Measurements from ENCODE around the gene TEK.
"Not testable (repeated sequence)": the region's sequence is repeated elsewhere in the genome, so short reads cannot be mapped to it uniquely, and the experiment has no call there.

The TEK gene

GRCh38 chr9:27108981-27109541 is at the start of gene TEK:
TEK (plus strand) TSS chr9:27109225; CDS start chr9:27109591, 366 bp downstream.
- DNase-seq, result no peak

- DNase-seq, result no peak
Observed at GRCh38 chr9:27059412-27059811, 49.6 kb upstream of the TEK start.

- DNase-seq, result no peak
Observed at GRCh38 chr9:27059907-27060306, 49.1 kb upstream of the TEK start.

GRCh38 chr9:27065288-27065687 is 43.7 kb upstream of the TEK start:
- DNase-seq, result no peak

GRCh38 chr9:27073841-27074728 is 34.9 kb upstream of the TEK start:
- DNase-seq, result no peak

- no peak for DNase-seq
Observed at GRCh38 chr9:27078685-27079084, 30.3 kb upstream of the TEK start.

- DNase-seq, result no peak
Observed at GRCh38 chr9:27085456-27085855, 23.6 kb upstream of the TEK start.

- DNase-seq, result no peak
Observed at GRCh38 chr9:27086818-27087680, 22.0 kb upstream of the TEK start.

GRCh38 chr9:27088981-27089380 is 20.0 kb upstream of the TEK start:
- no peak for DNase-seq

- DNase-seq, result no peak
Observed at GRCh38 chr9:27089706-27090105, 19.3 kb upstream of the TEK start.

- DNase-seq, result no peak
Observed at GRCh38 chr9:27090231-27090630, 18.8 kb upstream of the TEK start.

- no peak for DNase-seq
Observed at GRCh38 chr9:27090711-27091110, 18.3 kb upstream of the TEK start.

GRCh38 chr9:27092496-27092895 is 16.5 kb upstream of the TEK start:
- DNase-seq, result not testable (repeated sequence)

- DNase-seq, result not testable (repeated sequence)
Observed at GRCh38 chr9:27093384-27094067, 15.5 kb upstream of the TEK start.

GRCh38 chr9:27094640-27095298 is 14.3 kb upstream of the TEK start:
- no peak for DNase-seq

GRCh38 chr9:27107241-27107640 is 1.8 kb upstream of the TEK start:
- no peak for DNase-seq

GRCh38 chr9:27109621-27110020 is 596 bp downstream of the TEK start:
- no peak for DNase-seq

GRCh38 chr9:27110181-27110580 is 1.2 kb downstream of the TEK start:
- no peak for DNase-seq

GRCh38 chr9:27112235-27112634 is 3.2 kb downstream of the TEK start:
- no peak for DNase-seq

- no peak for DNase-seq
Observed at GRCh38 chr9:27117489-27118135, 8.6 kb downstream of the TEK start.

GRCh38 chr9:27118916-27119315 is 9.9 kb downstream of the TEK start:
- no peak for DNase-seq

GRCh38 chr9:27124151-27124550 is 15.1 kb downstream of the TEK start:
- DNase-seq, result no peak

All from NCI-H446 treated with DMSO at 0.1 percent for 48 hours (cell line).